ENCODE results near the gene RNGTT.

The RNGTT gene

GRCh38 chr6:88641178-88641903 lies 322.1 kb downstream of the RNGTT start:
- DNase-seq = no peak

GRCh38 chr6:88637761-88638545 lies 325.5 kb downstream of the RNGTT start:
- no peak for DNase-seq

GRCh38 chr6:88636871-88637270 lies 326.5 kb downstream of the RNGTT start:
- no peak for DNase-seq

- no peak for DNase-seq
These were observed 329.6 kb downstream of the RNGTT start for GRCh38 chr6:88633782-88634181.

- no peak for DNase-seq
These were observed 331.6 kb downstream of the RNGTT start for GRCh38 chr6:88631830-88632229.

DNA sequence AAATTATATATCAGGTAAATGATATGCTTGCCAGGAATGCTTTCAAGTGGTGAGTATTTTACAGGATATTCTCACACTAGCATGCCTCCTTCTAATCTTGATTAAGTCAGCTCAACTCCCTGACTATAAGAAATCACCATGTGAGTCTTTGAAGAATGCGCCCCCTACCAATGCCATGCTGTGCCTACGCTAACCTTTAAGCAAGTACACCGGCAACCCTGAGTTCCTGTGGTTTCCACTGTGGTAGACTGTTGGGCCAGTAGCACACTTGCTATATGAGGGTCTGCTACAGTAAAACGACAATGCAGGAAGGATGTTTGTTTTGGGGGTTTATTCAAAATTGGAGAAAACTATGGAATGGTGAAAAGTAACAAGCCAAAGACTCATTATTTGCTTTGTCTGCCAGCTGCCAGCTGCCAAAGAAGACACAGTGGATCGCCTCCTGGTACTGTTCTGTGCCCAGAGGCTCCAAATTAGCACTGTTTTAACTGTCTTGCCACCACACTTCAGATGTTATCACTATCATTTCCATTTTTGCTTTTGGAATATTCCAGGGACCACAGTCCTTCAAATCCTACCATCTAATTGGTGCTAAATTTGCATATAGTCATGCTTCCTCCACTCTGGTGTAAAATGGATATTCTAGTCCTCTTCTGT lies 333.5 kb downstream of the RNGTT start:
- DNase-seq = no peak

- no peak for DNase-seq
These were observed 337.0 kb downstream of the RNGTT start for GRCh38 chr6:88626460-88626859.

- no peak for DNase-seq
These were observed 339.9 kb downstream of the RNGTT start for GRCh38 chr6:88623531-88623930.

GRCh38 chr6:88619951-88620350 lies 343.5 kb downstream of the RNGTT start:
- DNase-seq = no peak

- peak; percentile 12 for DNase-seq
These were observed 347.0 kb downstream of the RNGTT start for GRCh38 chr6:88616380-88616779.

- DNase-seq = no peak
These were observed 349.0 kb downstream of the RNGTT start for GRCh38 chr6:88614316-88614877.

DNA sequence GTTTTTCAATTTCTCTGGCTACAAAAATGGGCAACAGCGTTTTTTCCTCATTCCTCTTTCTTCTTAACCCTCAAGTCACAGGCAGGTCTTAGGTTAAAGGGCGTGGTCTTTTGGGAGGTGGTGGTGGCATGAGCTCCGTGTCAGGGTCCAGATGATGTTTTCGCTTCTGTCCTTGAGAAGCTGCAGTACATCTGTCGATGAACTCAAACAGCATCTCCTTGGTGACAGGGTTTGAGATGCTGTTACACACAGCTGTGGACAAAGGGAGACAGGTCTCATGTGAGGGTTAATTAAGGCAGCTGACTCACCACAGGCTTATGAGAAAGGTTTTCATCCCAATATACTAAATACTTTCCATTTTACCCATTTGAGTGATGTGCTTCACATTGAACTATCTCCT lies 350.8 kb downstream of the RNGTT start:
- no peak for DNase-seq

DNA sequence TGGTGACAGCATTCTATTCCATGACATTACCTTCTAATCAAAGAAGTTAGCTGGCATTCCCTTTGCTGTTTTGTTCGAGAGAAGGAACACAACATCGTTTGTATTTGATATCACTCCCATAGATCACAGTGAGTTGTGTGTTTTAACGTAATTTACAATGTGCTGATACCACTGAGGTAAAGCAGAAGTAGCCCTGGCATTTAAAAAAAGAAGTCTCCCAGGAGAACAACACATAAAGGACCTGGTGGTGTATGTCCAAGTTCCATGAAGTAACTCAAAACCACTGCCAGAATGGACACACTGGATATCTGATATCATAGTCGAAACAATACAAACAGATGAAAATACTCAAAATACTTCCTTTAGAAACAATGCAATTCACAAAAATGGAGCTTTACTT lies 351.7 kb downstream of the RNGTT start:
- DNase-seq = no peak

- DNase-seq = no peak
These were observed 353.4 kb downstream of the RNGTT start for GRCh38 chr6:88609983-88610382.

GRCh38 chr6:88605271-88605670 lies 358.1 kb downstream of the RNGTT start:
- DNase-seq = no peak

DNA sequence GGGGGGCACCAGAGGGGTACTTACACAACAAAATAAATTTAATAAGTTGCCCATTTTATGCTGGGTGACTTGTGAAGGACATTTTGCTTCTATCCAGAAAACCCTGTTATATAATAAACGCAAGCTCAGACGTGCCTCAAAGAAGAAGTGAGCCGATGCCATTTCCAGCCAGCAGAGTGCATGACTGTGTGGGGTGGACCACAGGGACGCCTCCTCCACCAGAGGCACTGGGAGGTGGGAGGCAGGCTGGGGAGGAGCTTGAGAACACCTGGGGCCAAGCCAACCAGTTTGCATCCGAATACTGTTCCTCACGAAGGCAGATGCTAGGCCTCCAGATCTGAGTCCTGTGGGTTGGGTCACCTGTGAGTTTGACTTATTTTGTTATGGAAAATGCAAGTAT lies 363.8 kb downstream of the RNGTT start:
- DNase-seq = peak; percentile 25

GRCh38 chr6:88596801-88597200 lies 366.6 kb downstream of the RNGTT start:
- no peak for DNase-seq

- peak; percentile 8 for DNase-seq
These were observed 374.5 kb downstream of the RNGTT start for GRCh38 chr6:88588938-88589337.

GRCh38 chr6:88587150-88587520 lies 376.3 kb downstream of the RNGTT start:
- DNase-seq = no peak

- no peak for DNase-seq
These were observed 376.9 kb downstream of the RNGTT start for GRCh38 chr6:88586371-88587149.

DNA sequence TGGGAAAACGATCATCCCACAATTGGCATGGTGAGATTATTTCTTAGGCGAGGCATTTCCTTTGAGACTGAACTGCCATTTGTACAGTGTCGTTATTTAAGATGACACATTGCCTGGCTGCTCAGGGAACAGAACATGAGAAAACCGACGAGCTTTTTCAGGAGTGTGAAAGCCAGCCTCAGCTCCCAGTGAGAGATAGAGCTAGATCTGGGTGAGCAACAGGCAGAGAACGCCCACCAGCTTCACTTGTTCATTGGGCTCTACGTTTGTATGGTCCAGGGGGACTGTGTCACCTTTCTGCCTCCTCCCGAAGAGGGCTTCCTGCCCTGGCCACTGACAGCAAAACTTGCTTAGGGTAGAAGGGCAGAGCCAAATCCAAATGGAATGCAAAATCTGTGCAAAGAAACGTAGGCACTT lies 378.1 kb downstream of the RNGTT start:
- DNase-seq = no peak

GRCh38 chr6:88584581-88585275 lies 378.7 kb downstream of the RNGTT start:
- no peak for DNase-seq
